ENCODE measurements around the gene DUSP21. TPM values are rescaled to one million over a fixed set of nuclear protein-coding genes. Genes with fewer than 3 reads are reported as not detected.

The DUSP21 gene
- not detected in 2 replicates for total RNA-seq

GRCh38 chrX:44843753-44844152 is at the start of gene DUSP21:
TSS of gene DUSP21 (plus strand) at chrX:44844021. CDS start at chrX:44844133, 112 bp downstream.

GRCh38 chrX:44872821-44873414 is 29.1 kb downstream of the DUSP21 start, which contains the start of gene KDM6A:
TSS of gene KDM6A (plus strand) at chrX:44873188. CDS start at chrX:44873552, 364 bp downstream.

Other genes with a start within 250 kb of the DUSP21 start
- 8.5 and 41.2 TPM in 2 replicates for gene KDM6A, start 29.2 kb downstream of the DUSP21 start, total RNA-seq

All from epithelial cell of alveolus of lung (primary cell).